CD14-positive monocyte (primary cell): ENCODE measurements around the gene NACC1. TPM values are rescaled to one million over a fixed set of nuclear protein-coding genes. Genes with fewer than 3 reads are reported as not detected.

Experiments
- DNase-seq, 3 donors: peaks; one replicate each; pipeline ENCODE4 v3.0.0-alpha.2; 2011 to 2022
- H2AFZ ChIP-seq: 2 replicates; pipeline ENCODE4 v1.6.0; 2012; ENCODE audit warnings: mild to moderate bottlenecking, low read depth, low read length, inconsistent platforms; ENCODE audit not compliant: insufficient read depth, poor library complexity, severe bottlenecking
- H3K27ac ChIP-seq, 2 donors: 1 replicate in 1 of 2; 2 replicates in 1 of 2; pipeline ENCODE4 v1.5.1; 2012 to 2013; ENCODE audit warnings: low read length in 2 of 2, control low read depth in 1 of 2, inconsistent platforms in 1 of 2, low read depth in 1 of 2, mild to moderate bottlenecking in 1 of 2
- H3K27me3 ChIP-seq, 2 donors: one replicate each; pipeline versions ENCODE4 v1.6.0 to v1.6.1; 2011 to 2013; ENCODE audit warnings: low read length in 2 of 2; ENCODE audit not compliant: control insufficient read depth in 2 of 2, insufficient read depth in 2 of 2
- H3K36me3 ChIP-seq, 2 donors: replicated peaks in 1 of 2; 1 replicate in 1 of 2; 2 replicates in 1 of 2; pipeline versions ENCODE4 v1.5.1 to v1.6.1; 2012 to 2013; ENCODE audit warnings: low read length in 2 of 2, control low read depth in 1 of 2, inconsistent platforms in 1 of 2, mild to moderate bottlenecking in 1 of 2; ENCODE audit not compliant: insufficient read depth in 2 of 2, control insufficient read depth in 1 of 2
- H3K4me1 ChIP-seq, 2 donors: 1 replicate in 1 of 2; 2 replicates in 1 of 2; pipeline versions ENCODE4 v1.5.1 to v1.6.1; 2012 to 2013; ENCODE audit warnings: low read length in 2 of 2, control low read depth in 1 of 2, inconsistent platforms in 1 of 2, mild to moderate bottlenecking in 1 of 2, moderate library complexity in 1 of 2; ENCODE audit not compliant: insufficient read depth in 2 of 2, control insufficient read depth in 1 of 2
- H3K4me2 ChIP-seq: replicated peaks from 2 replicates; pipeline ENCODE3; 2012; ENCODE audit warnings: low read length, moderate library complexity, mild to moderate bottlenecking; ENCODE audit not compliant: poor library complexity, severe bottlenecking; ENCODE audit errors: extremely low read depth
- H3K4me3 ChIP-seq, 3 experiments: fragments of 200-600 bp in 1 of 3; sonication (generic) in 1 of 3; replicated peaks in 1 of 3; 1 replicate in 2 of 3; 2 replicates in 1 of 3; pipeline ENCODE4 v1.5.1; 2011 to 2013; ENCODE audit warnings: low read length in 3 of 3, mild to moderate bottlenecking in 3 of 3, control low read depth in 2 of 3, low read depth in 2 of 3, inconsistent platforms in 1 of 3, moderate library complexity in 1 of 3
- H3K79me2 ChIP-seq: 2 replicates; pipeline ENCODE4 v1.6.0; 2012; ENCODE audit warnings: mild to moderate bottlenecking, control low read depth, inconsistent platforms, low read length, moderate library complexity; ENCODE audit not compliant: insufficient read depth
- H3K9ac ChIP-seq: 2 replicates; pipeline ENCODE4 v1.6.0; 2017; ENCODE audit warnings: low read length, mild to moderate bottlenecking; ENCODE audit not compliant: insufficient read depth, poor library complexity, severe bottlenecking
- H3K9me3 ChIP-seq, 2 donors: replicated peaks in 1 of 2; 1 replicate in 1 of 2; 2 replicates in 1 of 2; pipeline versions ENCODE4 v1.5.1 to v1.6.1; 2012 to 2013; ENCODE audit warnings: low read length in 2 of 2, control low read depth in 1 of 2; ENCODE audit not compliant: control insufficient read depth in 1 of 2, insufficient read depth in 1 of 2
- H4K20me1 ChIP-seq: 2 replicates; pipeline ENCODE4 v1.6.0; 2012; ENCODE audit warnings: mild to moderate bottlenecking, low read length, control low read depth, moderate library complexity; ENCODE audit not compliant: insufficient read depth
- H3K27ac Mint-ChIP-seq, 7 donors: one replicate each; pipeline ENCODE4 v1.8.0; 2020; ENCODE audit warnings: mild to moderate bottlenecking in 7 of 7, mixed read lengths in 7 of 7, moderate library complexity in 6 of 7, inconsistent platforms in 2 of 7
- H3K27me3 Mint-ChIP-seq, 3 donors: one replicate each; pipeline ENCODE4 v1.8.0; 2021 to 2022; ENCODE audit warnings: low read depth in 3 of 3, mild to moderate bottlenecking in 3 of 3, mixed read lengths in 3 of 3, moderate library complexity in 3 of 3, inconsistent platforms in 1 of 3
- H3K36me3 Mint-ChIP-seq, 2 donors: one replicate each; pipeline ENCODE4 v1.8.0; 2020; ENCODE audit warnings: mixed read lengths in 2 of 2, inconsistent platforms in 1 of 2, mild to moderate bottlenecking in 1 of 2
- H3K4me1 Mint-ChIP-seq: one replicate; pipeline ENCODE4 v1.8.0; 2020; ENCODE audit warnings: mild to moderate bottlenecking, mixed read lengths
- H3K4me3 Mint-ChIP-seq, 2 donors: one replicate each; pipeline ENCODE4 v1.8.0; 2020; ENCODE audit warnings: mild to moderate bottlenecking in 2 of 2, mixed read lengths in 2 of 2, moderate library complexity in 1 of 2
- H3K9me3 Mint-ChIP-seq, 7 donors: one replicate each; pipeline ENCODE4 v1.8.0; 2020 to 2022; ENCODE audit warnings: mixed read lengths in 7 of 7, mild to moderate bottlenecking in 6 of 7, moderate library complexity in 6 of 7, inconsistent platforms in 2 of 7
- whole genome bisulfite sequencing: methylation state at CpG from one replicate; pipeline ENCODE4 v1.1.5; 2013; ENCODE audit warnings: missing lambda C conversion rate; ENCODE audit not compliant: insufficient coverage; 5-methylcytosine and 5-hydroxymethylcytosine counted together
- intact Hi-C, 2 donors: fragments of 100-400 bp; cut with micrococcal nuclease; formaldehyde crosslinking; loops; one replicate each; pipeline versions ENCODE4 v1.15.0 to v1.15.1; 2023
- polyA plus RNA-seq, 3 donors: library from polyadenylated mRNA; depleted of rRNA in 1 of 3; unstranded in 2 of 3; stranded (reverse) in 1 of 3; fragments of 300-500 nt in 2 of 3; fragments of >200 nt in 1 of 3; fragmentation: Illumina TruSeq in 2 of 3; gene quantifications; 1 replicate in 2 of 3; 2 replicates in 1 of 3; pipeline ENCODE4 v1.2.3, GENCODE V29; 2012 to 2021
- TF ChIP-seq, protein P1 (sequence below): fragments of 200-600 bp; IDR thresholded peaks from one replicate; pipeline ENCODE4 v1.8.0; 2022; ENCODE audit warnings: antibody characterized with exemption, mild to moderate bottlenecking

The NACC1 gene
- polyA plus RNA-seq, 3 donors = 1.1 to 20.1 (median 2.2) TPM

DNA sequence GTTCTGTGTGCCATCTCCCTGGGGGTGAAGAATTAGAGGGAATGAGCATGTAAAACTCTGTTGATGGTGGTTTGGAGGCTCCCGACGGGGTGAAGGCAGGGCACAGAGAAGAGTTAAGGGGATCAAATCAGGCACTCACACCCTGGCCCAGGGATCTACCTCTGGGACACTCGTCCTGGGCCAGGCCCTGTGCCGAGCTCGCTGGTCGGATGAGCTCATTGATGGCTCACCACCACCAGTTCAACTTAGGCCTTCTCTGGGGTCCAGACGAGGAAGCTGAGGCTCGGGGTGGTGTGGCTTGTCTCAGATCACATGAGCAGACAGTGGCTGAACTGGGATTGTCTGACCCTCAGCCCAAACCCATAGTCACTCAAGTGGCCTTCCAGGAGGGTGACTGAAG, 1.6 kb downstream of the NACC1 start:
- intact Hi-C loops = loop anchor here in 1 of 2 donors (5.0 kb wide), 1 partner anchor 33 kb away; the partner anchor contains the start of genes IER2 and STX10
- Histone ChIP-seq H3K9me3 (no peaks in the 10 kb centered on the region), H2AFZ (no peak overlapping the region), H4K20me1 (peaks cover 55% of the 10 kb centered on the region), H3K4me2 (peak overlapping the region; percentile 89), H3K9ac (peak overlapping the region; percentile 85), H3K36me3 (peaks cover 2 to 30% of the 10 kb centered on the region in 2 donors), H3K4me3 (peak overlapping the region in 1 of 3 experiments; percentile 92), H3K27ac (peak overlapping the region in 1 of 2 donors; percentile 70), H3K27me3 (no peaks in the 10 kb centered on the region), H3K4me1 (peaks cover 37 to 50% of the 10 kb centered on the region in 2 donors), H3K79me2 (peaks cover 76% of the 10 kb centered on the region)
- peaks cover 0 to 3% (median 0%) of the 10 kb centered on the region in 3 donors for H3K27me3 Mint-ChIP-seq
- H3K4me3 Mint-ChIP-seq = peak overlapping the region in 1 of 2 donors; percentile 76
- WGBS = 77% methylated on average over 5 of the region's 8 CpGs
- peaks cover 55% of the 10 kb centered on the region for H3K4me1 Mint-ChIP-seq
- TF ChIP-seq, protein P1, sequence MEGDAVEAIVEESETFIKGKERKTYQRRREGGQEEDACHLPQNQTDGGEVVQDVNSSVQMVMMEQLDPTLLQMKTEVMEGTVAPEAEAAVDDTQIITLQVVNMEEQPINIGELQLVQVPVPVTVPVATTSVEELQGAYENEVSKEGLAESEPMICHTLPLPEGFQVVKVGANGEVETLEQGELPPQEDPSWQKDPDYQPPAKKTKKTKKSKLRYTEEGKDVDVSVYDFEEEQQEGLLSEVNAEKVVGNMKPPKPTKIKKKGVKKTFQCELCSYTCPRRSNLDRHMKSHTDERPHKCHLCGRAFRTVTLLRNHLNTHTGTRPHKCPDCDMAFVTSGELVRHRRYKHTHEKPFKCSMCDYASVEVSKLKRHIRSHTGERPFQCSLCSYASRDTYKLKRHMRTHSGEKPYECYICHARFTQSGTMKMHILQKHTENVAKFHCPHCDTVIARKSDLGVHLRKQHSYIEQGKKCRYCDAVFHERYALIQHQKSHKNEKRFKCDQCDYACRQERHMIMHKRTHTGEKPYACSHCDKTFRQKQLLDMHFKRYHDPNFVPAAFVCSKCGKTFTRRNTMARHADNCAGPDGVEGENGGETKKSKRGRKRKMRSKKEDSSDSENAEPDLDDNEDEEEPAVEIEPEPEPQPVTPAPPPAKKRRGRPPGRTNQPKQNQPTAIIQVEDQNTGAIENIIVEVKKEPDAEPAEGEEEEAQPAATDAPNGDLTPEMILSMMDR = no peak
- no peak for DNase-seq
- H3K27ac Mint-ChIP-seq = peak overlapping the region in 3 of 7 donors; percentile 57 to 82 (median 82)
- H3K36me3 Mint-ChIP-seq = peaks cover 18 to 25% of the 10 kb centered on the region in 2 donors
- no peaks in the 10 kb centered on the region for H3K9me3 Mint-ChIP-seq

DNA sequence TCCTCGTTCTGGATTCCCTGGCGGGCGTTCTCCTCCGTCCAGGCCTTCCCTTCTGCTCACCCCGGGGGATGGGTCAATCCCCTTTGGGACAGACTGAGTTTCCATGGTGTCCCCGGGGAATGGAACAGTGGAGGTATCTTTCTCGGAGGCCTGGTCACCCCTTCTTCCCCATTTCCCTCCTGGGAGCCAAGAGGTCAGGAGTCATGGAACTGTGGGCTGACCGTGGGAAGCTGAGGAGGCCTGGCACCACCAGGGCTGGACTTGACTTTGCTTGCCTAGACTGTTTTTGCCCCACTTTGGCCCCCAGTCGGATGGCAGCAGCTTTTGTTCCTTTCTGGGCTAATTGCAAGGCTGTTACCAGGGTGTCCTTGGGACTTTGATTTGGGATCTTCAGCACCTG, 2.0 kb downstream of the NACC1 start:
- TF ChIP-seq, protein P1 = no peak
- Histone ChIP-seq H4K20me1 (peaks cover 58% of the 10 kb centered on the region), H3K4me2 (no peak overlapping the region), H2AFZ (no peak overlapping the region), H3K9ac (no peak overlapping the region), H3K27ac (peak overlapping the region in 1 of 2 donors; percentile 70), H3K4me1 (peaks cover 37 to 50% of the 10 kb centered on the region in 2 donors), H3K27me3 (no peaks in the 10 kb centered on the region), H3K4me3 (no peak overlapping the region), H3K79me2 (peaks cover 80% of the 10 kb centered on the region), H3K36me3 (peaks cover 2 to 34% of the 10 kb centered on the region in 2 donors), H3K9me3 (no peaks in the 10 kb centered on the region)
- peaks cover 15 to 28% of the 10 kb centered on the region in 2 donors for H3K36me3 Mint-ChIP-seq
- H3K9me3 Mint-ChIP-seq = no peaks in the 10 kb centered on the region
- H3K4me1 Mint-ChIP-seq = peaks cover 55% of the 10 kb centered on the region
- no peak overlapping the region for H3K4me3 Mint-ChIP-seq
- no peak for DNase-seq
- intact Hi-C loops = no loop called here
- H3K27me3 Mint-ChIP-seq = peaks cover 0 to 3% (median 0%) of the 10 kb centered on the region in 3 donors
- WGBS = 100% methylated on average over 2 of the region's 9 CpGs
- no peak overlapping the region for H3K27ac Mint-ChIP-seq
